Natural killer cell treated with Interleukin-12 subunit alpha and Interleukin-12 subunit beta and Interleukin-15 and Interleukin-18, amount 100 ng/mL, for 72 hours (primary cell): ENCODE results near the gene CTSD. TPM values are rescaled to one million over a fixed set of nuclear protein-coding genes. Genes with fewer than 3 reads are reported as not detected.
"Not testable (repeated sequence)": the region's sequence is repeated elsewhere in the genome, so short reads cannot be mapped to it uniquely, and the experiment has no call there.

ENCODE experiments used
- ATAC-seq, 2 donors: fragments of 150-1000 bp; cut with Tn5 transposase in 1 of 2; sonication (Bioruptor Pico), chemical (Tn5 transposase) in 1 of 2; 2 replicates each; pipeline ENCODE4 v1.10.0; 2021
- DNase-seq: peaks from one replicate; pipeline ENCODE4 v3.0.0; 2022; ENCODE audit warnings: low spot score
- H3K27ac Mint-ChIP-seq, 2 donors: 1 replicate in 1 of 2; 2 replicates in 1 of 2; pipeline ENCODE4 v1.8.0; 2022; ENCODE audit warnings: mixed read lengths in 2 of 2, mild to moderate bottlenecking in 1 of 2, moderate library complexity in 1 of 2
- H3K27me3 Mint-ChIP-seq, 2 donors: 1 replicate in 1 of 2; 2 replicates in 1 of 2; pipeline ENCODE4 v1.8.0; 2022; ENCODE audit warnings: mixed read lengths in 2 of 2
- H3K36me3 Mint-ChIP-seq: one replicate; pipeline ENCODE4 v1.8.0; 2022; ENCODE audit warnings: mixed read lengths
- H3K4me1 Mint-ChIP-seq, 2 donors: 1 replicate in 1 of 2; 2 replicates in 1 of 2; pipeline ENCODE4 v1.8.0; 2022; ENCODE audit warnings: low read depth in 2 of 2, mixed read lengths in 2 of 2, mild to moderate bottlenecking in 1 of 2
- H3K4me3 Mint-ChIP-seq: one replicate; pipeline ENCODE4 v1.8.0; 2022; ENCODE audit warnings: mixed read lengths
- H3K9me3 Mint-ChIP-seq: 2 replicates; pipeline ENCODE4 v1.8.0; 2022; ENCODE audit warnings: mixed read lengths
- total RNA-seq, 2 donors: library from RNA; stranded (reverse); gene quantifications; one replicate each; pipeline ENCODE4 v1.2.3, GENCODE V29; 2022

CTSD gene
- 100 to 1,000 TPM; 350 to 592 TPM for total RNA-seq

GRCh38 chr11:1763796-1764661 is at the start of gene CTSD:
Gene CTSD, minus strand, starts transcription at chr11:1763927. Its CDS starts 68 bp downstream, at chr11:1763859.
- no peaks in the 10 kb centered on the region for H3K9me3 Mint-ChIP-seq
- ATAC-seq: peak; percentile 86 to 95
- H3K36me3 Mint-ChIP-seq: no peaks in the 10 kb centered on the region
- peak within 1 kb of the TSS; percentile 92 for H3K4me3 Mint-ChIP-seq
- peak within 1 kb of the TSS; percentile 83 to 92 for H3K27ac Mint-ChIP-seq
- no peaks in the 10 kb centered on the region for H3K27me3 Mint-ChIP-seq
- peak; percentile 93 for DNase-seq
- peaks cover 12 to 29% of the 10 kb centered on the region in 2 donors for H3K4me1 Mint-ChIP-seq

GRCh38 chr11:1813356-1813755 is 49.6 kb upstream of the CTSD start:
- not testable (repeated sequence) for H3K27ac Mint-ChIP-seq, H3K4me1 Mint-ChIP-seq, H3K4me3 Mint-ChIP-seq, ATAC-seq, DNase-seq, H3K9me3 Mint-ChIP-seq, H3K36me3 Mint-ChIP-seq
- peaks cover 0 to 18% of the 10 kb centered on the region in 2 donors for H3K27me3 Mint-ChIP-seq

DNA sequence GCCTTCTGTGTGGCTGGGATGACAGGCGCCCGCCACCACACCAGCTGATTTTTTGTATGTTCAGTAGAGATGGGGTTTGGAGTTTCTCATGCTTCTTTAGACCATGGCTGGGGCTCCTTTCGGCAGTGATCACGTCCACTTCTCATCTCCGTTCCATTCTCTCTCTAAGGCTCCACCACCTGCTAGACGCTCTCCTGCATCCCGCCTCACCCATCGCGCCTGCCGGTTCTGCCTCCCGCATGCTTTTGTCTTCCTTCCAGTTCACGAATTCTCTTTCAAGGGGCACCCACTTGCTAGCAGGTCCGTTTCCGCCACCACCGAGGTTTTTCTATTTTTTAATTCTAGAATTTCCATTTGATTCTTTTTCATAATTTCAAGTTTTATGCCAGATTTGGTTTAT is 49.1 kb upstream of the CTSD start:
- peaks cover 3 to 22% of the 10 kb centered on the region in 2 donors for H3K27me3 Mint-ChIP-seq
- H3K27ac Mint-ChIP-seq: no peak overlapping the region
- no peaks in the 10 kb centered on the region for H3K36me3 Mint-ChIP-seq
- DNase-seq: no peak
- peaks cover 0 to 4% of the 10 kb centered on the region in 2 donors for H3K4me1 Mint-ChIP-seq
- no peaks in the 10 kb centered on the region for H3K9me3 Mint-ChIP-seq
- no peak for ATAC-seq
- no peak overlapping the region for H3K4me3 Mint-ChIP-seq

GRCh38 chr11:1812274-1812673 is 48.5 kb upstream of the CTSD start:
- peaks cover 0 to 4% of the 10 kb centered on the region in 2 donors for H3K4me1 Mint-ChIP-seq
- no peak overlapping the region for H3K27ac Mint-ChIP-seq
- ATAC-seq: no peak
- no peaks in the 10 kb centered on the region for H3K36me3 Mint-ChIP-seq
- H3K9me3 Mint-ChIP-seq: no peaks in the 10 kb centered on the region
- peaks cover 3 to 24% of the 10 kb centered on the region in 2 donors for H3K27me3 Mint-ChIP-seq
- no peak for DNase-seq
- no peak overlapping the region for H3K4me3 Mint-ChIP-seq

- Mint-ChIP-seq H3K4me3 (no peak overlapping the region), H3K27me3 (peaks cover 3 to 24% of the 10 kb centered on the region in 2 donors), H3K4me1 (peaks cover 0 to 4% of the 10 kb centered on the region in 2 donors), H3K27ac (no peak overlapping the region), H3K9me3 (no peaks in the 10 kb centered on the region), H3K36me3 (no peaks in the 10 kb centered on the region)
- DNase-seq (no peak), ATAC-seq (no peak)
Observed at GRCh38 chr11:1810761-1811160, 47.0 kb upstream of the CTSD start.

DNA sequence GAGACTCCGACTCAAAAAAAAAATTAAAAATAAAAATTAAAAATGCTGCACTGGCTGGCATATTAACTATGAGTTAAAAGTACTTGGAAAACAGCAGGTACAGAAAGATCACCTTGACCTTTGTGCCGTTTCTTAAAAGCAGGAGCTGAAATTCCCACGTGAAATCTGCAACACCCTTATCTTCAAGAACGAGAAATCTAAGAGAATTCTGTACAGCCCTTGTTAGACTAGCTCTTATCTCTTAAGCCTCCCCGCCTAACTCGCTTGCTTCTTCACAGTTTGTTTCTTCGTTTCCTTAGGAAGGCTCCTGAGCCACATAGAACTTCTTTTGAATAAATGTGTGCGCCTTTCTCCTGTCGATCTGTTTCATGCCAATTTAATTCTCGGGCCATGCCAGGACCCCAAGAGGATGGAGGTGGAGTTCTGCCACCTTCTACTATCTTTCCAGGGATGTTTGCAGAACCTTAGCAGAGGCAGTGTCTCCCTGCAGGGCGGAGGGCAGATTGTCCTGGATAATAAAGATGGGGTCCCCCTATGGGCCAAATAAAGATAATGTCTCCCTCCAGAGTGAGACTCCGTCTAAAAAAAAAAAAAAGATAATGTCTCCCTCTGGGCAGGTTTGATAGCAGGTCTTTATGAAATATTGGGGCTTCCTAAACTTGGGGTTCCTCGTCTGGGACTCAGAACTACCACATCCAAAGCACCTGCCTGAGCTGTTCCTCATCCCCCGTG is 43.7 kb upstream of the CTSD start:
- DNase-seq (no peak), ATAC-seq (no peak)
- Mint-ChIP-seq H3K27ac (peak overlapping the region; percentile 35 to 57), H3K4me3 (no peak overlapping the region), H3K36me3 (no peaks in the 10 kb centered on the region), H3K9me3 (no peaks in the 10 kb centered on the region), H3K4me1 (peaks cover 0 to 6% of the 10 kb centered on the region in 2 donors), H3K27me3 (peaks cover 3 to 16% of the 10 kb centered on the region in 2 donors)

DNA sequence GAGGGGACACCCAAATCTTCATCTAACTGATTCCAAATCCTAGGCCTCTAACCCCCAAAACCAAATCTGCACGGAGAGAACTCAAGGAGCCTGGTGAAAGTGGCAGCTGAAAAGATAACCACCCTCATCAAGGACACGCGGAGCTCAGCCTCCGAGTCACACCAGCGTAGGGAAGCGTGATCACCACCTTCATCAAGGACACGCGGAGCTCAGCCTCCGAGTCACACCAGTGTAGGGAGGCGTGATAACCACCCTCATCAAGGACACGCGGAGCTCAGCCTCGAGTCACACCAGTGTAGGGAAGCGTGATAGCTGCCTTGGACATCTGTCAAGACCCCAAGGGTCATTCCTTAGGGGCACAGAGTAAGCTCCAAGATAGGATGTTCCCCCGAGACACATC is 41.8 kb upstream of the CTSD start:
- ATAC-seq (no peak), DNase-seq (no peak)
- H3K27me3 Mint-ChIP-seq: peaks cover 3 to 13% of the 10 kb centered on the region in 2 donors
- H3K9me3 Mint-ChIP-seq: no peaks in the 10 kb centered on the region
- no peak overlapping the region for H3K27ac Mint-ChIP-seq
- H3K4me3 Mint-ChIP-seq: no peak overlapping the region
- H3K36me3 Mint-ChIP-seq: no peaks in the 10 kb centered on the region
- H3K4me1 Mint-ChIP-seq: peaks cover 0 to 6% of the 10 kb centered on the region in 2 donors

- not testable (repeated sequence) for DNase-seq, H3K4me3 Mint-ChIP-seq, ATAC-seq, H3K9me3 Mint-ChIP-seq, H3K36me3 Mint-ChIP-seq, H3K4me1 Mint-ChIP-seq
- peaks cover 3 to 12% of the 10 kb centered on the region in 2 donors for H3K27me3 Mint-ChIP-seq
- H3K27ac Mint-ChIP-seq: peak overlapping the region in 1 of 2 donors; percentile 43
Observed at GRCh38 chr11:1803835-1804519, 40.2 kb upstream of the CTSD start.

DNA sequence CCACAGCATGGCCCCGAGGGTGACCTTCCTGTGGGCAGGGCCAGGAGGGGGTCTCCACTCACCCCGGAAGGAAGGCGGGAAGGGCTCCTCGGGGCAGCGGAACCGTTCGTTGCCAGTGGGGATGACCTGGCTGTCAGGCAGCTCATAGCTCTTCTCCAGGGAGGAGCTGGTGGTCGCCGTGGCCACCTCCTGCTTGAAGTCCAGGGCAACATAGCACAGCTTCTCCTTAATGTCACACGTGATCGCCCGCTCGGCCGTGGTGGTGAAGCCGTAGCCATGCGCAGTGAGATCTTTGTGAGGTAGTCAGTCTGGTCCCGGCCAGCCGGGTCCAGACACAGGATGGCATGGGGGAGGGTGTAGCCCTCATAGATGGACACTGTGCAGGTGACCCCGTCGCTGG is 39.5 kb upstream of the CTSD start:
- Mint-ChIP-seq H3K27ac (peak overlapping the region in 1 of 2 donors; percentile 43), H3K4me3 (no peak overlapping the region), H3K9me3 (no peaks in the 10 kb centered on the region), H3K27me3 (peaks cover 6 to 7% of the 10 kb centered on the region in 2 donors), H3K36me3 (no peaks in the 10 kb centered on the region), H3K4me1 (peaks cover 0 to 2% of the 10 kb centered on the region in 2 donors)
- DNase-seq: peak; percentile 61
- no peak for ATAC-seq

GRCh38 chr11:1797391-1798125 is 33.8 kb upstream of the CTSD start:
- H3K4me3 Mint-ChIP-seq: no peak overlapping the region
- no peak for ATAC-seq
- no peak for DNase-seq

GRCh38 chr11:1796413-1797011 is 32.8 kb upstream of the CTSD start:
- H3K27me3 Mint-ChIP-seq: peaks cover 7 to 8% of the 10 kb centered on the region in 2 donors
- ATAC-seq (peak in 1 of 2 donors; percentile 56), DNase-seq (no peak)

More at GRCh38 chr11:1797391-1798125, 33.8 kb upstream of the CTSD start:
- H3K27ac Mint-ChIP-seq: peak overlapping the region in 1 of 2 donors; percentile 87
- H3K4me1 Mint-ChIP-seq: peaks cover 15 to 27% of the 10 kb centered on the region in 2 donors
- peaks cover 9% of the 10 kb centered on the region for H3K36me3 Mint-ChIP-seq
- H3K9me3 Mint-ChIP-seq: no peaks in the 10 kb centered on the region
- H3K27me3 Mint-ChIP-seq: peaks cover 7 to 8% of the 10 kb centered on the region in 2 donors

GRCh38 chr11:1793081-1793480 is 29.4 kb upstream of the CTSD start:
- H3K9me3 Mint-ChIP-seq: no peaks in the 10 kb centered on the region
- peak overlapping the region; percentile 93 to 97 for H3K27ac Mint-ChIP-seq
- ATAC-seq: no peak
- peak overlapping the region; percentile 90 for H3K4me3 Mint-ChIP-seq
- peaks cover 12% of the 10 kb centered on the region for H3K36me3 Mint-ChIP-seq
- peaks cover 29 to 42% of the 10 kb centered on the region in 2 donors for H3K4me1 Mint-ChIP-seq
- no peak for DNase-seq
- peaks cover 4 to 7% of the 10 kb centered on the region in 2 donors for H3K27me3 Mint-ChIP-seq

More at GRCh38 chr11:1796413-1797011, 32.8 kb upstream of the CTSD start:
- Mint-ChIP-seq H3K4me1 (peaks cover 22 to 36% of the 10 kb centered on the region in 2 donors), H3K27ac (peak overlapping the region; percentile 87 to 97), H3K4me3 (no peak overlapping the region), H3K9me3 (no peaks in the 10 kb centered on the region), H3K36me3 (peaks cover 12% of the 10 kb centered on the region)
